GM23248 (cell line): Measurements from ENCODE around the gene CELF6. TPM values are rescaled to one million over a fixed set of nuclear protein-coding genes. Genes with fewer than 3 reads are reported as not detected.
A peak's percentile ranks its signal among the peaks of the same experiment; 100 is the strongest.

Experiments used
- DNase-seq: peaks from one replicate; pipeline ENCODE4 v3.0.0-alpha.2; 2015
- H2AFZ ChIP-seq: fragments of 200-600 bp; sonication (generic); 2 replicates; pipeline ENCODE4 v1.6.1; 2016; ENCODE audit warnings: antibody characterized with exemption
- H3F3A ChIP-seq: fragments of 200-600 bp; sonication (generic); 2 replicates; pipeline ENCODE4 v1.6.1; 2016; ENCODE audit warnings: mild to moderate bottlenecking, antibody characterized with exemption, mixed run types; ENCODE audit not compliant: insufficient read depth
- H3K27ac ChIP-seq: fragments of 200-600 bp; sonication (generic); 2 replicates; pipeline ENCODE4 v1.5.1; 2016; ENCODE audit warnings: mild to moderate bottlenecking
- H3K27me3 ChIP-seq: fragments of 200-600 bp; sonication (generic); replicated peaks from 2 replicates; pipeline ENCODE4 v1.6.1; 2016; ENCODE audit warnings: mild to moderate bottlenecking; ENCODE audit not compliant: insufficient read depth
- H3K36me3 ChIP-seq: fragments of 200-600 bp; sonication (generic); 2 replicates; pipeline ENCODE4 v1.6.1; 2016; ENCODE audit warnings: low read depth, mild to moderate bottlenecking
- H3K4me1 ChIP-seq: fragments of 200-600 bp; sonication (generic); 2 replicates; pipeline ENCODE4 v1.6.1; 2016; ENCODE audit warnings: mild to moderate bottlenecking; ENCODE audit not compliant: insufficient read depth
- H3K4me2 ChIP-seq: fragments of 200-600 bp; sonication (generic); one replicate; pipeline ENCODE4 v1.6.1; 2016; ENCODE audit warnings: mild to moderate bottlenecking; ENCODE audit not compliant: unreplicated experiment
- H3K4me3 ChIP-seq: fragments of 200-600 bp; sonication (generic); 2 replicates; pipeline ENCODE4 v1.5.1; 2016; ENCODE audit warnings: mild to moderate bottlenecking
- H3K79me2 ChIP-seq: fragments of 200-600 bp; sonication (generic); 2 replicates; pipeline ENCODE4 v1.6.1; 2016; ENCODE audit warnings: mild to moderate bottlenecking; ENCODE audit not compliant: insufficient read depth
- H3K9ac ChIP-seq: fragments of 200-600 bp; sonication (generic); 2 replicates; pipeline ENCODE4 v1.6.1; 2016; ENCODE audit warnings: mild to moderate bottlenecking
- H3K9me2 ChIP-seq: fragments of 200-600 bp; sonication (generic); 2 replicates; pipeline ENCODE4 v1.6.1; 2016; ENCODE audit warnings: mixed run types, mild to moderate bottlenecking, moderate library complexity; ENCODE audit not compliant: insufficient read depth
- H3K9me3 ChIP-seq: fragments of 200-600 bp; sonication (generic); one replicate; pipeline ENCODE4 v1.6.1; 2017; ENCODE audit warnings: low read depth
- H4K20me1 ChIP-seq: fragments of 200-600 bp; sonication (generic); 2 replicates; pipeline ENCODE4 v1.6.0; 2016; ENCODE audit not compliant: insufficient read depth
- EZH2 ChIP-seq: fragments of 200-600 bp; sonication (generic); IDR thresholded peaks from 2 replicates; pipeline ENCODE4 v1.6.1; 2018; ENCODE audit warnings: antibody characterized with exemption, mild to moderate bottlenecking; ENCODE audit not compliant: insufficient read depth, poor library complexity, severe bottlenecking
- EZH2phosphoT487 ChIP-seq: fragments of 200-600 bp; sonication (generic); IDR thresholded peaks from 2 replicates; pipeline ENCODE4 v1.6.1; 2018; ENCODE audit warnings: antibody characterized with exemption, moderate library complexity, mild to moderate bottlenecking, low read depth; ENCODE audit not compliant: insufficient read depth
- WGBS, 2 experiments: methylation state at CpG; one replicate each; pipeline ENCODE4 v1.1.6; 2015 to 2017; ENCODE audit warnings: low lambda C conversion rate in 2 of 2, low coverage in 1 of 2; ENCODE audit errors: missing lambda C conversion rate in 2 of 2; 5-methylcytosine and 5-hydroxymethylcytosine counted together
- in situ Hi-C: fragments of 300-500 bp; cut with MboI; formaldehyde crosslinking; loops from 2 replicates; pipeline ENCODE4 v1.15.0; 2020
- polyA plus RNA-seq: library from polyadenylated mRNA; unstranded; fragments of >200 nt; fragmentation: Nextera tagmentation; extraction: Ambion mirVana; gene quantifications from 2 replicates; pipeline ENCODE4 v1.2.1, GENCODE V29; 2016
- total RNA-seq: library from RNA; depleted of rRNA; stranded (reverse); fragments of >200 nt; shearing (Covaris generic); gene quantifications from 2 replicates; pipeline ENCODE4 v1.2.3, GENCODE V29; 2014; rRNA removed

Gene CELF6
- 0.22 and 1.0 TPM in 2 replicates for total RNA-seq
- 0.08 TPM in 1 of 2 replicates, not detected in the other for polyA plus RNA-seq

DNA sequence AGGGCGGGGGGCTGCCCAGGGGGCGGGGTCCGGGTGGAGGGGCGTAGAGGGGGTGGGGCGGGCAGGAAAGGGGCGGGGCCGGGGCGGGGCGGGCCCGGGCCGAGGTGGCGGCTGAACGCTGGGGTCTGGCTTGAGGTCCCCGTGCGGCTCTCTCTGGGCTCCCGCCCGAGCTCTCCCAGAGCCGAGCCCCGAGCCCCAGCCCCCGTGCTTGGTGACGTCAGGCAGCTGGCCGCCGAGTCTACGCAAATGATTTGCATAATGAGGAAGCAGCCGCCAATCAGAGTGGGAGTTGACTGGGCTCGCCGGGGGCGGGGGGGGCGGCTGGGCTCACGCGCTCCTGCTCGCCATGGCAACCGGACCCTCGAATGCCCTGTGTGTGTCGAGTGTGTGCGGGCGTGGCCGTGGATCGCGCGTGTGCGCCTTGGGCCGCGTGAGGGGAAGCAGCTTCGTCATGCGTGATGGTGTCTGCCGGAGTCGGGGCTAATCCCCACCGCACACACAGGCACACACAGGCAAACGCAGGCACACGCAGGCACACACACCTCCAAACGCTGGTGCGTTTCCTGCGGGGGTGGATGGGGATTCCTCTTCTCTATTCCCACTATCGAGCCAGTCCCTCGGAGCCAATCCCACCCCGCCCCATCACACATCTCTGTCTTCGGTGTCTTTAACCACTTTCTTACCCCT, at the start of gene CELF6:
Gene CELF6 (minus strand): TSS at position 173 of the 687 bp plus-strand sequence. CDS start 283 bp downstream, outside the sequence.
- WGBS, 2 experiments: 3% methylated on average over 9 to 56 of the region's 58 CpGs
- Histone ChIP-seq H3K27ac (no peak within 1 kb of the TSS), H3K4me3 (peak within 1 kb of the TSS; percentile 69), H3K4me2 (peak within 1 kb of the TSS; percentile 78), H3K4me1 (0 out of 2 replicates have a peak, but pooled peaks cover 5% of the 10 kb centered on the region), H3K9me2 (no peaks in the 10 kb centered on the region), H3K9me3 (no peaks in the 10 kb centered on the region), H3F3A (peaks cover 4% of the 10 kb centered on the region; the same call in 1 of the 2 replicates), H2AFZ (peak within 1 kb of the TSS; percentile 50), H3K9ac (peak within 1 kb of the TSS; percentile 53), H3K27me3 (peaks cover 3% of the 10 kb centered on the region; the same call in 1 of the 2 replicates), H3K79me2 (no peaks in the 10 kb centered on the region), H4K20me1 (no peaks in the 10 kb centered on the region), H3K36me3 (no peaks in the 10 kb centered on the region)
- no peak for TF ChIP-seq EZH2phosphoT487
- no peak for TF ChIP-seq EZH2
- DNase-seq: peak; percentile 82
- in situ Hi-C loops: no loop called here

DNA sequence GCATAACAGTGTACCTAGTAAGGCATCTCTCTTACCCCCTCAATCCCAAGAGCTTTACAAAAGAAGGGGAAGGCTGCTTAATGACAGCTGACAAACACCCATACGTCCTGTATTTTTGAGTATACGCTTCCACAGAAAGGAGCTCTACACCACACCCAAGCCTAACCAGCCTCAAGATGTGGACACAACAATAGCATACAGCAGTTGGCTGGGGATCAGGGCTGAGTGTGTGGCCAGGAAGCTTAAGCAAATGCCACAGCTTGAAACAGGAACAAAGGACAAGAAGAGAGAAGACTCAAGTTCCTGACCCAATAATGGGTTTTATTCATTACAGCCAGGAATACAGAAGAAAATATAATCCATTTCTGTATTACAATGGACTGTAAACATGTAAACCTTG, 48.9 kb upstream of the CELF6 start:
- no peaks in the 10 kb centered on the region for H3F3A ChIP-seq
- peaks cover 77% of the 10 kb centered on the region for H3K79me2 ChIP-seq
- TF ChIP-seq EZH2phosphoT487: no peak
- TF ChIP-seq EZH2: no peak
- peaks cover 4% of the 10 kb centered on the region; the same call in 1 of the 2 replicates for H3K4me1 ChIP-seq
- H2AFZ ChIP-seq: no peak overlapping the region
- no peaks in the 10 kb centered on the region for H3K9me3 ChIP-seq
- no peak overlapping the region for H3K9ac ChIP-seq
- H3K36me3 ChIP-seq: no peaks in the 10 kb centered on the region
- in situ Hi-C loops: no loop called here
- H4K20me1 ChIP-seq: no peaks in the 10 kb centered on the region
- H3K4me2 ChIP-seq: no peak overlapping the region
- no peak overlapping the region for H3K4me3 ChIP-seq
- no peaks in the 10 kb centered on the region for H3K9me2 ChIP-seq
- 83 to 91% methylated on average over 2 of the region's 2 CpGs for WGBS, 2 experiments
- no peak for DNase-seq
- H3K27ac ChIP-seq: no peak overlapping the region
- H3K27me3 ChIP-seq: no peaks in the 10 kb centered on the region

DNA sequence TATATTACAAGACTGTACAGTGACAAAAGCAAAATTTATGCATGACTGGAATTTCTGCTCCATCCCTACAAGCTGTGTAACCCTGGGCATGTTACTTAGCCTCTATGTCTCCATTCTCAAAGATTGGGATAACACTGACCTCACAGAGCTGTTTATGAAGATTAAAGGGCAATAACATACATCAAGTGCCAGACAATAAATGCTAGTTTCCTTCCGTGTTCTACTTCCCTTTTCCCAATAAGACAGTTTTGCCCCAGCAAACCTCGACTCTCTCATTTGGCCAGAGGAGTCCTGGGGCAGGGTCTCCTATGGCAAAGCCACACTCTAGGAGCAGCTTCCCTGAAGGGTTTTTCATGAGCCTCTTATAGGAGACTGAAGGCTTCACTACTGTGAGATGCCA, 48.4 kb upstream of the CELF6 start:
- Histone ChIP-seq H3K36me3 (no peaks in the 10 kb centered on the region), H3F3A (no peaks in the 10 kb centered on the region), H3K4me3 (no peak overlapping the region), H3K27ac (no peak overlapping the region), H3K4me2 (no peak overlapping the region), H3K79me2 (peaks cover 76% of the 10 kb centered on the region), H2AFZ (no peak overlapping the region), H3K9ac (no peak overlapping the region), H3K27me3 (no peaks in the 10 kb centered on the region), H3K9me2 (no peaks in the 10 kb centered on the region), H4K20me1 (no peaks in the 10 kb centered on the region), H3K9me3 (no peaks in the 10 kb centered on the region), H3K4me1 (peaks cover 4% of the 10 kb centered on the region; the same call in 1 of the 2 replicates)
- no peak for DNase-seq
- 96 to 100% methylated on average over 2 of the region's 2 CpGs for WGBS, 2 experiments
- TF ChIP-seq EZH2phosphoT487 (no peak), EZH2 (no peak)
- in situ Hi-C loops: no loop called here

DNA sequence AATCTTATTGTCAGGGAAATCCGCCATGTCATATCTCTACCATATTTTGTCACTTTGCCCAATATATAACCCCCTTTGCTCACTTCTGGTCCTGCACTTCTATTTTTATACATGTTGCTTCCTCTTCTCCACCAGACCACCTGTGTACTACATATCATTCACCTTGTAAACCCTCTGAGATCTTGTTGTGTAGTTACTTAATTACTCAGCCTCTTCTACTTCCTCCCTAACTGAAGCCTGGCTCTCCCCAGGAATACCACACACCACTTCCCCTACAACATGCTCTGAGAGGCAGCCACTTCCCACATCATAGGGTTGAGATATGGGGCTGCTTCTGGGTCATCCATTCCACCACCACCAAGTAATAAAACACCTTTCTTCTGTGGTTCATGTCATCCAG, 45.9 kb upstream of the CELF6 start:
- peaks cover 4% of the 10 kb centered on the region; the same call in 1 of the 2 replicates for H3K4me1 ChIP-seq
- H3K9me2 ChIP-seq: no peaks in the 10 kb centered on the region
- H3K36me3 ChIP-seq: no peaks in the 10 kb centered on the region
- H3K79me2 ChIP-seq: peaks cover 77% of the 10 kb centered on the region
- WGBS, 2 experiments: 87 to 97% methylated on average over 1 of the region's 1 CpG
- in situ Hi-C loops: no loop called here
- H3K9ac ChIP-seq: no peak overlapping the region
- H3K4me3 ChIP-seq: no peak overlapping the region
- H3K4me2 ChIP-seq: no peak overlapping the region
- H3F3A ChIP-seq: no peaks in the 10 kb centered on the region
- no peaks in the 10 kb centered on the region for H4K20me1 ChIP-seq
- no peak overlapping the region for H2AFZ ChIP-seq
- no peaks in the 10 kb centered on the region for H3K27me3 ChIP-seq
- TF ChIP-seq EZH2phosphoT487: no peak
- no peak for TF ChIP-seq EZH2
- DNase-seq: no peak
- H3K9me3 ChIP-seq: no peaks in the 10 kb centered on the region
- H3K27ac ChIP-seq: no peak overlapping the region
